HuH-7.5 (cell line): ENCODE measurements around the gene COG1.

Source experiments
- DNase-seq: peaks from one replicate; pipeline ENCODE4 v3.0.0; 2011; ENCODE audit warnings: low spot score

The COG1 gene

DNA sequence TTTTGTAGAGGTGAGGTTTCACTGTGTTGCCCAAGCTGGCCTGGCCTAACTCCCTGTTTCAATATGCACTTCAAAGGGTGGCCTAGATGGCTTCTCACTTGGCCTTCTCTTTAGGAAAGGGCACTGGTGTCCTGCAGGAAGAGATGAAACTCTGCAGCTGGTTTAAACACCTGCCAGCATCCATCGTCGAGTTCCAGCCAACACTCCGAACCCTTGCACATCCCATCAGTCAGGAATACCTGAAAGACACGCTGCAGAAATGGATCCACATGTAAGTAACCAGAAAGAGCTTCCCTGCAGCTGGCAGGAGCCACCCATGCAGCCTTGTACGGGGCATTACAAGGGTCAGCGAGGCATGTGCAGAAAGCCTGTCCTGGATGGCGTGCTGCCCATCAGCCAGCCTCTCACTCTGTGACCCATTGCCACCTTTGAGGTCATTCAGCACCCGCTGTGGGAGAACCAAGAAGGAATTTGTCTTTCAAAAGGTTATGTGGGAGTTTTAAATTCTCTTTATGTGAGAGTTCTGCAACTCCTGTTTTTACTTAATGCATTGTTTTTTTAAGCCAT, 7.0 kb downstream of the COG1 start:
- DNase-seq, result no peak

DNA sequence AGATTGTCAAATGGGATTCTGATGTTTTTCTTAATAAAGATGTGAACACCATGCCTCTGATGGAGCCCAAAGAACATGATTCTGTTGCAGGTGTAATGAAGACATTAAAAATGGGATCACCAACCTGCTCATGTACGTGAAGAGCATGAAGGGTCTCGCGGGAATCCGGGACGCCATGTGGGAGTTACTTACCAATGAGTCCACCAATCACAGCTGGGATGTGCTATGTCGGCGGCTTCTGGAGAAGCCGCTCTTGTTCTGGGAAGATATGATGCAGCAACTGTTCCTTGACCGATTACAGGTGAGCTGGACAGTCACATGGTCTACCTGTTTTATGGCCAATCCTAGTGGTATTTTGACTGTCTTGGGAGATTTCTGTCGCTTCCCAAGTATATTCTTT, 7.6 kb downstream of the COG1 start:
- no peak for DNase-seq

GRCh38 chr17:73201215-73202069, 8.6 kb downstream of the COG1 start:
- peak; percentile 64 for DNase-seq

DNA sequence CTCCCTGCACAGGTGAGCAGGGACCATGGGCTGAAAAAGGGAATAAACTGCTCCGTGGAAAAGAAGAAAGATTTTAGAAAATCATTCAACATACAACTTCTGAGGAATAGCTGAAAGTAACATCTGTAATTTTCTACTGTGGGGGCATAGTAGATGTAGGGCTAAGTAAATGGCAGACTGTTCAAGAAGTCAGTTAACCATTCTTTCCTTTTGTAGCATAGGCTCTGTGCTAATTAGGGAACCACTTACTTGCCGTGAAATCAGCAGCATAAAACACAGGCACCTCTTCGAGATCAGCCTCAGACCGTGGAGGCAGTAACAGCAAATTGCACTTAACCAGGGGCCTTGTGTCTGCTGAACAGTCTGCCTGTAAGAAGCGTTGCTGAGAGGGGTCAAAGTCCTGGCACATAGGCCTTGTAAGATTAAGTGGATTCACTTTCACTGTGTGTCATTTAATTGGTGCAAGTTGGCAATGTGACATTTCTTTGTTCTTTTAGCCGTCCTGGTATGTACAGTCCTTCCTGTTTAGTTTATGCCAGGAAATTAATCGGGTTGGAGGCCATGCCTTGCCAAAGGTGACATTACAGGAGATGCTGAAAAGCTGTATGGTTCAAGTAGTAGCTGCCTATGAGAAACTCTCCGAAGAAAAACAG, 10.4 kb downstream of the COG1 start:
- DNase-seq, result no peak

DNA sequence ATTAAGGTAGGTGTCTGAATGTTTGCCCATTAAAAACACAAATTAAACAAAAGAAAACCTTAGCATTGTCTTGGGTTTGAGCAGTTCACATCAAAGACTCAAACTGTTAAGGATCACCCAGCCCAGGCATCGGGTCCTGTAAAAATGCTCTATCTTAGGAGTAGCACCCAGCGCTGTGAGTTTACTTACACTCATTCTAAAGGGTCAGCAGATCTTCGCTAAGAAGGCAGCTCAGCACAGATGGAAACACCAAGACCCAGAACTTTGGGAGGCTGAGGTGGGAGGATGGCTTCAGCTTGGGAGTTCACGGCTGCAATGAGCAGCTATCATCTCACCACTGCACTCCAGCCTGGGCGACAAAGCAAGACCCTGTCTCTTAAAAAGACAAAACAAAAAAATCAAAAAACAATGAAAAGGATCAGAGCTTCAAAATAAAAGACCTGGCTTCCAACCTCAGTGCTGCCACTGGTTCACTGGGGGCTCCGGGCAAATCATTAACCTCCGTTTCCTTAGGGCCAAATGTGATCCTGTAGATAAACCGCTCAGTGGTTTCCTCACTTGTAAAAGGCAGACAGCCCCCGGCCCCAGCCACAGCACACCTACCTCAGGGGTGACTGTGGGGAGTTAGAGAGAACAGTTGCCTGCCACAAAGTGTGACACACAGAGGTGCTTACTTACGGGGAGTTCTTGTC, 11.1 kb downstream of the COG1 start:
- no peak for DNase-seq

- no peak for DNase-seq
These were observed 12.7 kb downstream of the COG1 start for GRCh38 chr17:73205459-73205961.

DNA sequence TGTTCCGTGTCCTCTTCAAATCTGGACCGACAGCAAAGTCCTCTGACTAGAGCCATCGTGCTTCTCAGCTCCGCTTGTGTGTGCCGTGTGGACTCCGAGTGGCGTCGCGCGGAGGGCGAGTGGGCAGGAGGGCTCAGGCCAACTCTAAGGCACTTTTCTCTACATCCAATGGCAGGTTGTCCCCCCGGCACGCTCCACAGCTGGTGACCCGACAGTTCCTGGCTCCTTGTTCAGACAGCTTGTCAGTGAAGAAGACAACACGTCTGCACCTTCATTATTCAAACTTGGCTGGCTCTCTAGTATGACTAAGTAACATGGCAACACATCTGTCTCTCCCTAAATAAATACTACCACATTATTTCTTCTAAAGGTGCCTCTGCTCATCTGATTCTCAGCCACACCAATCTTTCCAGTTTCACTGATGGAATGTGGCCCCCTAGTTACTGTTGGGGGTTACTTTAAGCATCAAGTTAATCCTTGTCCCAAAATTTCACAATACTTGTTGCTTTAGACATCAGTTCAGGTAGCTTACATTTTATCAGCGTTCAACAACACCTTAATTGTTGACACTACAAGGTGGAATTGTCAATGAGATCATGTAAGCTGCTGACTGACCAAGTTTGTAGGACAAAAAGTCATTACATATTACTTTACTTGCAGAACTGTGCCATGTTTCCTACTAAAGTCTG, 15.4 kb downstream of the COG1 start:
- DNase-seq, result no peak

- no peak for DNase-seq
These were observed 16.6 kb downstream of the COG1 start for GRCh38 chr17:73209436-73209835.

DNA sequence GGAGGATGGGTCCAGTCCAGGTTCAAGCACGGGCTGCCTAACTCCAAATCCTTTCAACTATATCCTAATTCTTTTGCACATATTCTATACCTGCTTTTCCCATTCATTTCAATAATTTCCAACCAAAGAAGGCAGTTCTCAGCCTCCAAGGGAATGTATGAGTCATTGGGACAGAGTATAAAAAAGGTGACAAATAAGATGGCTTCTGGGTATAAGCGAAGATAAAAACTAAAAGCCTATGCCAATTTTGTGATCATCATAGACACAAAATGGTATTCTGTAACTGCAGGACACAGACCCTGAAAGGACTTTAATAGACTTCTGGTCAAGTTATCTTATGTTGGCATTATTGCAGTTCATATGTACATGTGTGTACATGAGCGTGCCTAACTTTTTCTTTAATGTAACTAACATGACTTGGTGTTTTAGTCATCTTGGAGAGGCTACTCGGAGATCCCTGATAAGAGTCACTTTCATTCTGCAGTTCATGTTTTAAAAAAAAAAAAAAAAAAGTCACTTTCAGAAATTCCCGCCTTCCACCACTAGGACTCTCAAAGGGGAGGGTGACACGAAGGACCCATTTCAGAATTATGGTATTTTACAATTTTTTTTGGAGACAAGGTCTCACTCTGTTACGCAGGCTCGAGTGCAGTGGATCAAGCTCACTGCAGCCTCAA, 17.3 kb downstream of the COG1 start:
- no peak for DNase-seq

DNA sequence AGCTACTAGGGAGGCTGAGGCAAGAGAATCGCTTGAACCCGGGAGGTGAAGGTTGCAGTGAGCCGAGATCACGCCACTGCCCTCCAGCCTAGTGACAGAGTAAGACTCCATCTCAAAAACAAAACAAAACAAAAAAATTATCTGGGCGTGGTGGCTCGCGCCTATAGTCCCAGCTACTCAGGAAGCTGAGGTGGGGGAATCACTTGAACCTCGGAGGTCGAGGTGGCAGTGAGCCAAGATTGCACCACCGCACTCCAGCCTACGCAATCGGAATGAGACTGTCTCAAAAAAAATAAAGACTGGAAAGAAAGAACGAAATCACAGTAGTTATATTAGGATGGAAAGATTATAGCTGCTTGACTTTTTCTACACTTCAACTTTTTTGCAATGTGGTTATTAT, 18.9 kb downstream of the COG1 start:
- no peak for DNase-seq

DNA sequence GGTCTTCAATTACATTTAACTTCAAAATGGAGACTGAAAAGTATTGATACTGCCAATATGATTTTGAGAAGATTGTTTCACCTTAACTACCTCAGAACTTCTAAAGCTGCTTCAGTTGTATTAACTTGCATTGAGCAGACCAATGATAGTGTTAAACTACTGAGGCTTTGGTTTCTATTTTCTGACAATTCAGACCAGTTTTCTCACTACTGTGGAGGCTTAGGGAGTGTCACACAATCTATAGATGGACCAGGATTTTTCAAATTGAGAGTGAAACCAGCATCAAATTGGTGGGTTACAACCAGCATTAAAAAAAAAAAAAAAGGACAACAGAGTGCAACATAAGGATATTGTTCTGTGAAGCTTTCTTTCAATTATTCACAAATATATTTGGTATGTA, 21.2 kb downstream of the COG1 start:
- no peak for DNase-seq

- no peak for DNase-seq
These were observed 22.0 kb downstream of the COG1 start for GRCh38 chr17:73214851-73215250.

DNA sequence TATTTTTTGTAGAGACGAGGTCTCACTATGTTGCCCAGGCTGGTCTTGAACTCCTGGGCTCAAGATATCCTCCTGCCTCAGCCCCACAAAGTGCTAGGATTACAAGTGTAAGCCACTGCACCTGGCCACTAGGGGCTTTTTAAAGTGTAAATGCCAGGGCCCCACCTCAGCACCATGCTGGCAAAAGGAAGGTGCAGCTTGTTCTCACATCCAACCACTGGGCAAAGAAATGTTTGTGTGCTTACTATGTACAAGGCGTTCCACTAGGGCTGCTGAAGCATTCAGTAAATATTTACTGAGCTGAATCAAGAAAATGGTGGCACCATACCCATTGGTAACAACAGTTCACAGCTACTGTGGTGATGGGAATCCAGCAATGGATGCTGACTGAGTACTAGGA, 22.6 kb downstream of the COG1 start:
- no peak for DNase-seq

DNA sequence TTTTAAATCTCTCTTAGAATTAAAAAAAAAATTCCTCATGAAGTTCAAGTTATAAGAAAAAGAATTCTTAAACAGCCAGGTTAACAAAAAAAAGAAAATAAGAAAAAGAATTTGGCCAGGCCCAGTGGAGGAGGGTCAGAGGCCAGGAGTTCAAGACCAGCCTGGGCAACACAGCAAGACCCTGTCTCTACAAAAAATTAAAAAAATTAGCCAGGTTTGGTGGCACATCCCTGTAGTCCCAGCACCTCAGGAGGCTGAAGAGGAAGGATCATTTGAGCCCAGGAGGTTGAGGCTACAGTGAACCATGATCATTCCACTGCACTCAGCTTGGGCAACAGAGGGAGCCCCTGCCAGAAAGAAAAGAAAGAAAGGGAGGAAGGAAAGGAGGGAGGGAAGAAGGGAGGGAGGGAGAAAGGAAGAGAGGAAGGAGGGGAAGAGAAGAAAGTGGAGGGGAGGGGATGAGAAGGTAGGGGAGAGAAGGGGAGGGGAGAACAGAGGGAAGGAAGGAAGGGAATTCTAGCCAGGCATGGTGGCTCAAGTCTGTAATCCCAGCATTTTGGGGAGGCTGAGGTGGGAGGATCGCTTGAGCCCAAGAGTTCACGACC, 30.9 kb downstream of the COG1 start:
- no peak for DNase-seq

- no peak for DNase-seq
These were observed 31.4 kb downstream of the COG1 start for GRCh38 chr17:73224237-73224636.

- no peak for DNase-seq
These were observed 31.9 kb downstream of the COG1 start for GRCh38 chr17:73224663-73225305.

DNA sequence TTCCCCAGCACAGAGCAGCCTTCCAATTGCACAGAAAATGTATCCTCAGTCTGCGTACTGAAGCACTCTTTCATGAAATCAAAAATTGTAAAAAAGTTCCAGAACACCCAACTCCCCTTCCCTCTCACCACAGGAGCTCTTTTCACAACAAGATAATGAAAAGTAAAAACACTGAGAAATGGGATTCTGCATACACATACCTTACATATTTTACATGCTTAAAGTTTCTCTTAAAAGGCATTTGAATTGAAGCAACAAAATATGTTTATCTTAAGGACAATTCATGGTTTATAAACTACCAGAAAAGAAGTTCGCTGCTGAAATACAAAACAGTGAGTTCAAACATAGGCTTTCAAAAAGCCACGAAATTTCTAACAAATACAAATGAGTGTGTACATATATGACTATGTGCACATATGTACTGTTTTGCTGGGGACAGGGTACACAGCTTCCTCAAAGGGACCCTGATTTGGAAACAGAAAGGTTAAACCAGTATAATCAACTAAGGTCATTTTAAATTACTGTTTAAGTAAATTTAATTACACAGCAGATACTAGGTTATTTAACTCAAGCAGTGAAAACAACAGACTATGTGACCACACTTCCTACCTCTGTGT, 33.8 kb downstream of the COG1 start:
- DNase-seq, result no peak

DNA sequence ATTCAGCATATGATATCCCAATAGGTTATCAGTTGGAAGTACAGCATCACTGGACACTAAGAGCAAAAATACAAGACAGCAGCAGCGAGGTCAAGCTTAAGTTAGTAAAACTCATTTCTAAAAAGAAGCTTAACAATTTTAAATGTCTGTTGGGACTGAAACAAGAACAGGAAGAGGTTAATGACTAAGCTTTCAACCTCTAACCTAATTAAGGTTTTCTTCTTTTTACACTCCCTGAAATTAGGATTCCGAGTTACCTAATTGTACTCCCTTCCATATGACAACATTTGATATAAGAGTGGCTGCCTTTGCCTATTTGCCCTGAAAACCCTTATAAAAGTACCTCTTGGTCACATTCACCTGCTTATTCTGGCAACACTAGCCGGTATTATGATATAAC, 34.5 kb downstream of the COG1 start:
- no peak for DNase-seq

GRCh38 chr17:73227944-73228343, 35.1 kb downstream of the COG1 start:
- DNase-seq, result no peak

DNA sequence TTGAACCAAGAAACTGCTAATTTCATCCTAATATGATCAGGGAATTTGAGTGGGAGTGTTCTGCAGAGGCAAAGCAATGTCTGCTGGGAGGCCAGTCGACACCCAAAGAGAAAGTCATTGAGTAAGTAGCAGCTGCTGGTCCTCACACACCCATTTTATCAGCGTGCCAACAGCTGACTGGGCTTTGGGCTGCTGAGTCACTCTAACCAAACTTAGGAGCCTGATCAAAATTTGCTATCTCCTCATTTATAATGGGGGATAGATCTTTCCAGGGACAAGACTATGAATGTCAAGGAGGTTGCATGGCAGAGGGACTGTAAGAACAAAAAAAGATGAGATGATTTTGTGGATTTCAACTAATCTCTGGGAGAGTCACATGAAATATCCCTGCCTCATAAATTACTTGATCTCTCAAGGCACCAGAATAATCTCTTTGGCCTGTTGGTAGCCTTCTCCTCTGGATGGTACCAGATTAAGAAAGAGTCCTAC, 35.9 kb downstream of the COG1 start:
- DNase-seq, result no peak
